Activated T-helper 1 cell treated with Interleukin-2 at 50 U/mL for 16 hours (primary cell): Measurements from ENCODE around the gene GNAS.
"Not testable (repeated sequence)": the region's sequence is repeated elsewhere in the genome, so short reads cannot be mapped to it uniquely, and the experiment has no call there.

Experiments
- DNase-seq: peaks from one replicate; pipeline ENCODE4 v3.0.0-alpha.2; 2020; ENCODE audit warnings: low read depth

The GNAS gene

GRCh38 chr20:58932170-58932569, 79.7 kb downstream of the GNAS start:
- DNase-seq, result no peak

- no peak for DNase-seq
Observed at GRCh38 chr20:58938078-58938477, 85.6 kb downstream of the GNAS start.

- DNase-seq, result no peak
Observed at GRCh38 chr20:58938541-58938940, 86.0 kb downstream of the GNAS start.

- DNase-seq, result no peak
Observed at GRCh38 chr20:58941471-58941870, 89.0 kb downstream of the GNAS start.

- DNase-seq, result no peak
Observed at GRCh38 chr20:58942549-58942948, 90.0 kb downstream of the GNAS start.

- DNase-seq, result no peak
Observed at GRCh38 chr20:58944610-58945009, 92.1 kb downstream of the GNAS start.

- no peak for DNase-seq
Observed at GRCh38 chr20:58945965-58946631, 93.6 kb downstream of the GNAS start.

GRCh38 chr20:58947797-58948388, 95.4 kb downstream of the GNAS start:
- DNase-seq, result not testable (repeated sequence)

GRCh38 chr20:58950603-58951002, 98.1 kb downstream of the GNAS start:
- no peak for DNase-seq

- DNase-seq, result no peak
Observed at GRCh38 chr20:58953050-58953449, 100.5 kb downstream of the GNAS start.

GRCh38 chr20:58956078-58956477, 103.6 kb downstream of the GNAS start:
- no peak for DNase-seq

GRCh38 chr20:58959652-58960051, 107.1 kb downstream of the GNAS start:
- no peak for DNase-seq
